ENCODE results near the gene LRFN5. TPM values are rescaled to one million over a fixed set of nuclear protein-coding genes. Genes with fewer than 3 reads are reported as not detected.

LRFN5 gene
- total and polyA plus RNA-seq, 5 donors from 2014 or later = not detected

GRCh38 chr14:41609704-41610183 is 3.1 kb downstream of the LRFN5 start:
- DNase-seq = no peak
- Mint-ChIP-seq H3K9me3 (peaks cover 0 to 8% (median 1%) of the 10 kb centered on the region in 7 donors), H3K27me3 (peaks cover 57% of the 10 kb centered on the region), H3K36me3 (no peaks in the 10 kb centered on the region), H3K27ac (no peak overlapping the region), H3K4me1 (peaks cover 0 to 14% (median 0%) of the 10 kb centered on the region in 4 donors), H3K4me3 (no peak overlapping the region)
- H3K9me3 ChIP-seq (ENCODE audit: control insufficient read depth in 2 of 2, low read length in 2 of 2) = no peaks in the 10 kb centered on the region
- H3K4me3 ChIP-seq (ENCODE audit: low read depth, low read length) = no peak overlapping the region
- ATAC-seq (ENCODE audit: low read depth in 2 of 2) = no peak
- H3K27ac ChIP-seq (ENCODE audit: insufficient read depth, low read length, poor library complexity, severe bottlenecking) = no peak overlapping the region
- H3K27me3 ChIP-seq (ENCODE audit: control insufficient read depth, insufficient read depth, low read length) = peaks cover 15% of the 10 kb centered on the region
- H3K36me3 ChIP-seq (ENCODE audit: control insufficient read depth, insufficient read depth, low read length) = no peaks in the 10 kb centered on the region
- H3K4me1 ChIP-seq (ENCODE audit: control insufficient read depth, insufficient read depth, low read length, poor library complexity, severe bottlenecking) = peaks cover 5% of the 10 kb centered on the region

- Mint-ChIP-seq H3K4me3 (no peak overlapping the region), H3K27me3 (peaks cover 17% of the 10 kb centered on the region), H3K9me3 (peaks cover 0 to 7% (median 2%) of the 10 kb centered on the region in 7 donors), H3K36me3 (no peaks in the 10 kb centered on the region), H3K4me1 (no peaks in the 10 kb centered on the region), H3K27ac (no peak overlapping the region)
- ATAC-seq (ENCODE audit: low read depth in 2 of 2) = no peak
- Histone ChIP-seq H3K4me3 (ENCODE audit: low read depth, low read length) (no peak overlapping the region), H3K9me3 (ENCODE audit: control insufficient read depth in 2 of 2, low read length in 2 of 2) (no peaks in the 10 kb centered on the region), H3K4me1 (ENCODE audit: control insufficient read depth, insufficient read depth, low read length, poor library complexity, severe bottlenecking) (no peaks in the 10 kb centered on the region), H3K27ac (ENCODE audit: insufficient read depth, low read length, poor library complexity, severe bottlenecking) (no peak overlapping the region), H3K36me3 (ENCODE audit: control insufficient read depth, insufficient read depth, low read length) (no peaks in the 10 kb centered on the region), H3K27me3 (ENCODE audit: control insufficient read depth, insufficient read depth, low read length) (peaks cover 3% of the 10 kb centered on the region)
- no peak for DNase-seq
Measured at GRCh38 chr14:41615011-41615595, 8.4 kb downstream of the LRFN5 start.

GRCh38 chr14:41623736-41624135 is 17.1 kb downstream of the LRFN5 start:
- no peak for DNase-seq
- H3K9me3 ChIP-seq (ENCODE audit: control insufficient read depth in 2 of 2, low read length in 2 of 2) = peaks cover 0 to 3% of the 10 kb centered on the region in 2 experiments
- H3K27me3 Mint-ChIP-seq = peaks cover 4% of the 10 kb centered on the region

GRCh38 chr14:41629876-41630275 is 23.2 kb downstream of the LRFN5 start:
- Mint-ChIP-seq H3K4me1 (no peaks in the 10 kb centered on the region), H3K36me3 (no peaks in the 10 kb centered on the region), H3K4me3 (no peak overlapping the region), H3K27me3 (no peaks in the 10 kb centered on the region), H3K9me3 (peaks cover 0 to 5% (median 0%) of the 10 kb centered on the region in 7 donors), H3K27ac (no peak overlapping the region)
- H3K27ac ChIP-seq (ENCODE audit: insufficient read depth, low read length, poor library complexity, severe bottlenecking) = no peak overlapping the region
- H3K36me3 ChIP-seq (ENCODE audit: control insufficient read depth, insufficient read depth, low read length) = no peaks in the 10 kb centered on the region
- H3K9me3 ChIP-seq (ENCODE audit: control insufficient read depth in 2 of 2, low read length in 2 of 2) = no peaks in the 10 kb centered on the region
- no peak overlapping the region for H3K4me3 ChIP-seq (ENCODE audit: low read depth, low read length)
- no peaks in the 10 kb centered on the region for H3K4me1 ChIP-seq (ENCODE audit: control insufficient read depth, insufficient read depth, low read length, poor library complexity, severe bottlenecking)
- H3K27me3 ChIP-seq (ENCODE audit: control insufficient read depth, insufficient read depth, low read length) = no peaks in the 10 kb centered on the region
- ATAC-seq (ENCODE audit: low read depth in 2 of 2) = no peak
- DNase-seq = no peak

More at GRCh38 chr14:41623736-41624135, 17.1 kb downstream of the LRFN5 start:
- Histone ChIP-seq H3K27ac (ENCODE audit: insufficient read depth, low read length, poor library complexity, severe bottlenecking) (no peak overlapping the region), H3K36me3 (ENCODE audit: control insufficient read depth, insufficient read depth, low read length) (no peaks in the 10 kb centered on the region), H3K4me1 (ENCODE audit: control insufficient read depth, insufficient read depth, low read length, poor library complexity, severe bottlenecking) (no peaks in the 10 kb centered on the region), H3K4me3 (ENCODE audit: low read depth, low read length) (no peak overlapping the region), H3K27me3 (ENCODE audit: control insufficient read depth, insufficient read depth, low read length) (no peaks in the 10 kb centered on the region)
- no peak for ATAC-seq (ENCODE audit: low read depth in 2 of 2)
- Mint-ChIP-seq H3K36me3 (no peaks in the 10 kb centered on the region), H3K4me3 (no peak overlapping the region), H3K27ac (no peak overlapping the region), H3K9me3 (peaks cover 0 to 4% (median 0%) of the 10 kb centered on the region in 7 donors), H3K4me1 (no peaks in the 10 kb centered on the region)

GRCh38 chr14:41634286-41634685 is 27.6 kb downstream of the LRFN5 start:
- Histone ChIP-seq H3K36me3 (ENCODE audit: control insufficient read depth, insufficient read depth, low read length) (no peaks in the 10 kb centered on the region), H3K27ac (ENCODE audit: insufficient read depth, low read length, poor library complexity, severe bottlenecking) (no peak overlapping the region), H3K4me3 (ENCODE audit: low read depth, low read length) (no peak overlapping the region), H3K27me3 (ENCODE audit: control insufficient read depth, insufficient read depth, low read length) (no peaks in the 10 kb centered on the region), H3K4me1 (ENCODE audit: control insufficient read depth, insufficient read depth, low read length, poor library complexity, severe bottlenecking) (no peaks in the 10 kb centered on the region), H3K9me3 (ENCODE audit: control insufficient read depth in 2 of 2, low read length in 2 of 2) (no peaks in the 10 kb centered on the region)
- H3K27ac Mint-ChIP-seq = no peak overlapping the region
- no peaks in the 10 kb centered on the region for H3K27me3 Mint-ChIP-seq
- no peak overlapping the region for H3K4me3 Mint-ChIP-seq
- no peaks in the 10 kb centered on the region for H3K4me1 Mint-ChIP-seq
- DNase-seq (no peak), ATAC-seq (ENCODE audit: low read depth in 2 of 2) (no peak)
- H3K36me3 Mint-ChIP-seq = no peaks in the 10 kb centered on the region
- H3K9me3 Mint-ChIP-seq = peaks cover 0 to 5% (median 0%) of the 10 kb centered on the region in 7 donors

GRCh38 chr14:41636492-41637392 is 30.1 kb downstream of the LRFN5 start:
- Histone ChIP-seq H3K27me3 (ENCODE audit: control insufficient read depth, insufficient read depth, low read length) (no peaks in the 10 kb centered on the region), H3K27ac (ENCODE audit: insufficient read depth, low read length, poor library complexity, severe bottlenecking) (no peak overlapping the region), H3K9me3 (ENCODE audit: control insufficient read depth in 2 of 2, low read length in 2 of 2) (no peaks in the 10 kb centered on the region), H3K4me1 (ENCODE audit: control insufficient read depth, insufficient read depth, low read length, poor library complexity, severe bottlenecking) (no peaks in the 10 kb centered on the region), H3K4me3 (ENCODE audit: low read depth, low read length) (no peak overlapping the region), H3K36me3 (ENCODE audit: control insufficient read depth, insufficient read depth, low read length) (no peaks in the 10 kb centered on the region)
- Mint-ChIP-seq H3K9me3 (peaks cover 0 to 3% (median 0%) of the 10 kb centered on the region in 7 donors), H3K4me1 (no peaks in the 10 kb centered on the region), H3K27me3 (no peaks in the 10 kb centered on the region), H3K4me3 (no peak overlapping the region), H3K36me3 (no peaks in the 10 kb centered on the region), H3K27ac (no peak overlapping the region)
- ATAC-seq (ENCODE audit: low read depth in 2 of 2) (no peak), DNase-seq (no peak)

- H3K4me1 Mint-ChIP-seq = no peaks in the 10 kb centered on the region
- H3K27me3 Mint-ChIP-seq = no peaks in the 10 kb centered on the region
- no peak overlapping the region for H3K27ac Mint-ChIP-seq
Measured at GRCh38 chr14:41641690-41642089, 35.0 kb downstream of the LRFN5 start.

More at GRCh38 chr14:41641690-41642089, 35.0 kb downstream of the LRFN5 start:
- Histone ChIP-seq H3K9me3 (ENCODE audit: control insufficient read depth in 2 of 2, low read length in 2 of 2) (no peaks in the 10 kb centered on the region), H3K4me3 (ENCODE audit: low read depth, low read length) (no peak overlapping the region), H3K36me3 (ENCODE audit: control insufficient read depth, insufficient read depth, low read length) (no peaks in the 10 kb centered on the region), H3K4me1 (ENCODE audit: control insufficient read depth, insufficient read depth, low read length, poor library complexity, severe bottlenecking) (no peaks in the 10 kb centered on the region), H3K27me3 (ENCODE audit: control insufficient read depth, insufficient read depth, low read length) (no peaks in the 10 kb centered on the region), H3K27ac (ENCODE audit: insufficient read depth, low read length, poor library complexity, severe bottlenecking) (no peak overlapping the region)
- ATAC-seq (ENCODE audit: low read depth in 2 of 2) = no peak
- Mint-ChIP-seq H3K4me3 (no peak overlapping the region), H3K9me3 (peaks cover 0 to 3% (median 0%) of the 10 kb centered on the region in 7 donors), H3K36me3 (no peaks in the 10 kb centered on the region)
- no peak for DNase-seq

All from CD4-positive, CD25-positive, alpha-beta regulatory T cell (primary cell).